WTC11 (cell line): ENCODE data around the gene MZT1.

Source experiments
- CTCF ChIP-seq: fragments of 200-600 bp; IDR thresholded peaks from 2 replicates; pipeline ENCODE4 v1.8.0; 2022; ENCODE audit warnings: antibody characterized with exemption
- ESRRA ChIP-seq: sonication (generic); formaldehyde crosslinking; IDR thresholded peaks from 2 replicates; pipeline ENCODE4 v1.8.1; 2022; ENCODE audit warnings: mild to moderate bottlenecking, missing genetic modification reagents, borderline replicate concordance
- NR2C2 ChIP-seq: sonication (generic); formaldehyde crosslinking; IDR thresholded peaks from 2 replicates; pipeline ENCODE4 v1.8.0; 2022; ENCODE audit warnings: mild to moderate bottlenecking, missing genetic modification reagents
- RELA ChIP-seq: sonication (generic); formaldehyde crosslinking; IDR thresholded peaks from 2 replicates; pipeline ENCODE4 v1.8.1; 2022; ENCODE audit warnings: missing genetic modification reagents, mild to moderate bottlenecking, borderline replicate concordance
- SOX15 ChIP-seq: fragments of 250-450 bp; sonication (Bioruptor Pico); IDR thresholded peaks from 2 replicates; pipeline ENCODE4 v1.9.0; 2021; ENCODE audit warnings: mild to moderate bottlenecking
- TCF7 ChIP-seq: sonication (generic); formaldehyde crosslinking; IDR thresholded peaks from 2 replicates; pipeline ENCODE4 v1.8.0; 2022; ENCODE audit warnings: mild to moderate bottlenecking, low read depth, missing genetic modification reagents, moderate library complexity
- USF1 ChIP-seq: sonication (generic); formaldehyde crosslinking; IDR thresholded peaks from 2 replicates; pipeline ENCODE4 v1.8.0; 2022; ENCODE audit warnings: mild to moderate bottlenecking, missing genetic modification reagents
- ZNF281 ChIP-seq: sonication (generic); formaldehyde crosslinking; IDR thresholded peaks from 2 replicates; pipeline ENCODE4 v1.8.0; 2023; ENCODE audit warnings: mild to moderate bottlenecking, missing genetic modification reagents
- TF ChIP-seq, protein P1 (sequence below): sonication (generic); formaldehyde crosslinking; IDR thresholded peaks from 2 replicates; pipeline ENCODE4 v1.8.0; 2022; ENCODE audit warnings: mild to moderate bottlenecking, missing genetic modification reagents
- TF ChIP-seq, protein P2 (sequence below): sonication (generic); formaldehyde crosslinking; IDR thresholded peaks from 2 replicates; pipeline ENCODE4 v1.8.1; 2022; ENCODE audit warnings: low read depth, mild to moderate bottlenecking, moderate library complexity, missing genetic modification reagents, borderline replicate concordance
- TF ChIP-seq, protein P3 (sequence below): sonication (generic); formaldehyde crosslinking; conservative IDR thresholded peaks from 2 replicates; pipeline ENCODE4 v1.8.1; 2023; ENCODE audit warnings: mild to moderate bottlenecking, low read depth, missing genetic modification reagents, moderate library complexity
- TF ChIP-seq, protein P4 (sequence below): sonication (generic); formaldehyde crosslinking; IDR thresholded peaks from 2 replicates; pipeline ENCODE4 v1.8.1; 2023; ENCODE audit warnings: mild to moderate bottlenecking, missing genetic modification reagents
- TF ChIP-seq, protein P5 (sequence below): sonication (generic); formaldehyde crosslinking; IDR thresholded peaks from 2 replicates; pipeline ENCODE4 v1.8.1; 2023; ENCODE audit warnings: mild to moderate bottlenecking, missing genetic modification reagents, moderate library complexity

DNA sequence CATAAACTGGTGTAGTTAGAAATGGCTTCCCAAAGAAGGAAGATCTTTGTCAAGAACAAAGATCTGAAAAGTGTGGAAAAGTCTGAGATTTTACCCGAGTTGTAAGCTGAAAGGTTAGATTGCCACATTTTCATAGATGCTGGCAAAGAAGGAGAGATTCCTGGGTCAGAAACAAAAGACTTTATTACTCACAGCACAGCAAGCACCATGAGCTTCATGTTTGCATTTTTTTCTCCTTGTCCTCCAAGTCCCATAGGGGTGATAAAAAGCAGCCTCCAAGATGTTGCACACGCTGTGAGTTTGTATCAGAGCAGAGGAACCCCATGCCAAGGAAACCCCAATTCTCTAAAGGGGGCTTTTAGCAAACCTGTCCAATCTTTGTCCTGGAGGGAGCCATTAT, 29.3 kb downstream of the MZT1 start:
- TF ChIP-seq, protein P1, sequence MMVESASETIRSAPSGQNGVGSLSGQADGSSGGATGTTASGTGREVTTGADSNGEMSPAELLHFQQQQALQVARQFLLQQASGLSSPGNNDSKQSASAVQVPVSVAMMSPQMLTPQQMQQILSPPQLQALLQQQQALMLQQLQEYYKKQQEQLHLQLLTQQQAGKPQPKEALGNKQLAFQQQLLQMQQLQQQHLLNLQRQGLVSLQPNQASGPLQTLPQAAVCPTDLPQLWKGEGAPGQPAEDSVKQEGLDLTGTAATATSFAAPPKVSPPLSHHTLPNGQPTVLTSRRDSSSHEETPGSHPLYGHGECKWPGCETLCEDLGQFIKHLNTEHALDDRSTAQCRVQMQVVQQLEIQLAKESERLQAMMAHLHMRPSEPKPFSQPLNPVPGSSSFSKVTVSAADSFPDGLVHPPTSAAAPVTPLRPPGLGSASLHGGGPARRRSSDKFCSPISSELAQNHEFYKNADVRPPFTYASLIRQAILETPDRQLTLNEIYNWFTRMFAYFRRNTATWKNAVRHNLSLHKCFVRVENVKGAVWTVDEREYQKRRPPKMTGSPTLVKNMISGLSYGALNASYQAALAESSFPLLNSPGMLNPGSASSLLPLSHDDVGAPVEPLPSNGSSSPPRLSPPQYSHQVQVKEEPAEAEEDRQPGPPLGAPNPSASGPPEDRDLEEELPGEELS (CRISPR knock-in tag), result no peak
- TF ChIP-seq, protein P2, sequence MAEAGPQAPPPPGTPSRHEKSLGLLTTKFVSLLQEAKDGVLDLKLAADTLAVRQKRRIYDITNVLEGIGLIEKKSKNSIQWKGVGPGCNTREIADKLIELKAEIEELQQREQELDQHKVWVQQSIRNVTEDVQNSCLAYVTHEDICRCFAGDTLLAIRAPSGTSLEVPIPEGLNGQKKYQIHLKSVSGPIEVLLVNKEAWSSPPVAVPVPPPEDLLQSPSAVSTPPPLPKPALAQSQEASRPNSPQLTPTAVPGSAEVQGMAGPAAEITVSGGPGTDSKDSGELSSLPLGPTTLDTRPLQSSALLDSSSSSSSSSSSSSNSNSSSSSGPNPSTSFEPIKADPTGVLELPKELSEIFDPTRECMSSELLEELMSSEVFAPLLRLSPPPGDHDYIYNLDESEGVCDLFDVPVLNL (CRISPR knock-in tag), result no peak
- no peak for TF ChIP-seq CTCF
- TF ChIP-seq, protein P3, sequence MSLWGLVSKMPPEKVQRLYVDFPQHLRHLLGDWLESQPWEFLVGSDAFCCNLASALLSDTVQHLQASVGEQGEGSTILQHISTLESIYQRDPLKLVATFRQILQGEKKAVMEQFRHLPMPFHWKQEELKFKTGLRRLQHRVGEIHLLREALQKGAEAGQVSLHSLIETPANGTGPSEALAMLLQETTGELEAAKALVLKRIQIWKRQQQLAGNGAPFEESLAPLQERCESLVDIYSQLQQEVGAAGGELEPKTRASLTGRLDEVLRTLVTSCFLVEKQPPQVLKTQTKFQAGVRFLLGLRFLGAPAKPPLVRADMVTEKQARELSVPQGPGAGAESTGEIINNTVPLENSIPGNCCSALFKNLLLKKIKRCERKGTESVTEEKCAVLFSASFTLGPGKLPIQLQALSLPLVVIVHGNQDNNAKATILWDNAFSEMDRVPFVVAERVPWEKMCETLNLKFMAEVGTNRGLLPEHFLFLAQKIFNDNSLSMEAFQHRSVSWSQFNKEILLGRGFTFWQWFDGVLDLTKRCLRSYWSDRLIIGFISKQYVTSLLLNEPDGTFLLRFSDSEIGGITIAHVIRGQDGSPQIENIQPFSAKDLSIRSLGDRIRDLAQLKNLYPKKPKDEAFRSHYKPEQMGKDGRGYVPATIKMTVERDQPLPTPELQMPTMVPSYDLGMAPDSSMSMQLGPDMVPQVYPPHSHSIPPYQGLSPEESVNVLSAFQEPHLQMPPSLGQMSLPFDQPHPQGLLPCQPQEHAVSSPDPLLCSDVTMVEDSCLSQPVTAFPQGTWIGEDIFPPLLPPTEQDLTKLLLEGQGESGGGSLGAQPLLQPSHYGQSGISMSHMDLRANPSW (CRISPR knock-in tag), result no peak
- no peak for TF ChIP-seq NR2C2 (CRISPR knock-in tag)
- TF ChIP-seq, protein P4, sequence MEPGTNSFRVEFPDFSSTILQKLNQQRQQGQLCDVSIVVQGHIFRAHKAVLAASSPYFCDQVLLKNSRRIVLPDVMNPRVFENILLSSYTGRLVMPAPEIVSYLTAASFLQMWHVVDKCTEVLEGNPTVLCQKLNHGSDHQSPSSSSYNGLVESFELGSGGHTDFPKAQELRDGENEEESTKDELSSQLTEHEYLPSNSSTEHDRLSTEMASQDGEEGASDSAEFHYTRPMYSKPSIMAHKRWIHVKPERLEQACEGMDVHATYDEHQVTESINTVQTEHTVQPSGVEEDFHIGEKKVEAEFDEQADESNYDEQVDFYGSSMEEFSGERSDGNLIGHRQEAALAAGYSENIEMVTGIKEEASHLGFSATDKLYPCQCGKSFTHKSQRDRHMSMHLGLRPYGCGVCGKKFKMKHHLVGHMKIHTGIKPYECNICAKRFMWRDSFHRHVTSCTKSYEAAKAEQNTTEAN, result no peak
- TF ChIP-seq ZNF281 (CRISPR knock-in tag), result no peak
- TF ChIP-seq RELA (CRISPR knock-in tag), result no peak
- TF ChIP-seq TCF7, result no peak
- TF ChIP-seq, protein P5, sequence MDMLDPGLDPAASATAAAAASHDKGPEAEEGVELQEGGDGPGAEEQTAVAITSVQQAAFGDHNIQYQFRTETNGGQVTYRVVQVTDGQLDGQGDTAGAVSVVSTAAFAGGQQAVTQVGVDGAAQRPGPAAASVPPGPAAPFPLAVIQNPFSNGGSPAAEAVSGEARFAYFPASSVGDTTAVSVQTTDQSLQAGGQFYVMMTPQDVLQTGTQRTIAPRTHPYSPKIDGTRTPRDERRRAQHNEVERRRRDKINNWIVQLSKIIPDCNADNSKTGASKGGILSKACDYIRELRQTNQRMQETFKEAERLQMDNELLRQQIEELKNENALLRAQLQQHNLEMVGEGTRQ, result no peak
- TF ChIP-seq USF1 (CRISPR knock-in tag), result no peak
- TF ChIP-seq ESRRA (CRISPR knock-in tag), result no peak
- TF ChIP-seq SOX15, result no peak
